SK-N-SH treated with all-trans-retinoic acid at 6 μM for 48 hours (cell line): ENCODE measurements around the gene CCSER1.

Experiments used
- ATAC-seq: fragments of 200-7000 bp; cut with Tn5 transposase; 3 replicates; pipeline ENCODE4 v1.9.1; 2020; ENCODE audit warnings: mild to moderate bottlenecking, moderate library complexity
- ARNTL ChIP-seq: fragments of 450-650 bp; formaldehyde crosslinking; IDR thresholded peaks from 2 replicates; pipeline ENCODE4 v1.5.0; 2020; ENCODE audit warnings: low read depth, mild to moderate bottlenecking, moderate library complexity, borderline replicate concordance
- CREB5 ChIP-seq: fragments of 250-450 bp; sonication (Bioruptor Pico); IDR thresholded peaks from 2 replicates; pipeline ENCODE4 v1.5.1; 2020; ENCODE audit warnings: low read depth, mild to moderate bottlenecking, moderate library complexity
- CSDC2 ChIP-seq: fragments of 250-450 bp; sonication (Bioruptor Pico); IDR thresholded peaks from 2 replicates; pipeline ENCODE4 v1.5.0; 2020; ENCODE audit warnings: mild to moderate bottlenecking, moderate library complexity
- CSRNP3 ChIP-seq: fragments of 250-450 bp; sonication (Bioruptor Pico); IDR thresholded peaks from 2 replicates; pipeline ENCODE4 v1.5.1; 2021; ENCODE audit warnings: mild to moderate bottlenecking, moderate library complexity
- ESRRG ChIP-seq: fragments of 250-450 bp; sonication (Bioruptor Pico); IDR thresholded peaks from 2 replicates; pipeline ENCODE4 v1.6.1; 2021; ENCODE audit warnings: mild to moderate bottlenecking
- GLIS3 ChIP-seq: fragments of 250-450 bp; sonication (Bioruptor Pico); IDR thresholded peaks from 2 replicates; pipeline ENCODE4 v1.5.0; 2020; ENCODE audit warnings: mild to moderate bottlenecking, moderate library complexity
- ISL1 ChIP-seq: fragments of 250-450 bp; sonication (Bioruptor Pico); IDR thresholded peaks from 2 replicates; pipeline ENCODE4 v2.1.2; 2022; ENCODE audit warnings: mild to moderate bottlenecking, moderate library complexity
- PATZ1 ChIP-seq: fragments of 250-450 bp; sonication (Bioruptor Pico); IDR thresholded peaks from 2 replicates; pipeline ENCODE4 v1.8.0; 2020; ENCODE audit warnings: mild to moderate bottlenecking, moderate library complexity, borderline replicate concordance
- POU6F1 ChIP-seq: fragments of 250-450 bp; sonication (Bioruptor Pico); IDR thresholded peaks from 2 replicates; pipeline ENCODE4 v1.8.0; 2021; ENCODE audit warnings: low read depth, mild to moderate bottlenecking, moderate library complexity, borderline replicate concordance
- PPARA ChIP-seq: fragments of 250-450 bp; sonication (Bioruptor Pico); IDR thresholded peaks from 2 replicates; pipeline ENCODE4 v1.5.0; 2020; ENCODE audit warnings: mild to moderate bottlenecking, borderline replicate concordance
- RARB ChIP-seq: fragments of 250-450 bp; sonication (Bioruptor Pico); IDR thresholded peaks from 2 replicates; pipeline ENCODE4 v1.8.0; 2021; ENCODE audit warnings: mild to moderate bottlenecking, moderate library complexity
- SNAI2 ChIP-seq: fragments of 250-450 bp; sonication (Bioruptor Pico); IDR thresholded peaks from 2 replicates; pipeline ENCODE4 v1.5.0; 2020; ENCODE audit warnings: mild to moderate bottlenecking, moderate library complexity
- TCF4 ChIP-seq: fragments of 250-450 bp; sonication (Bioruptor Pico); IDR thresholded peaks from 2 replicates; pipeline ENCODE4 v1.8.0; 2021; ENCODE audit warnings: mild to moderate bottlenecking, moderate library complexity, borderline replicate concordance
- TOX ChIP-seq: fragments of 250-450 bp; sonication (Bioruptor Pico); IDR thresholded peaks from 2 replicates; pipeline ENCODE4 v1.8.0; 2021; ENCODE audit warnings: mild to moderate bottlenecking, moderate library complexity, borderline replicate concordance
- TSHZ2 ChIP-seq: fragments of 250-450 bp; sonication (Bioruptor Pico); IDR thresholded peaks from 2 replicates; pipeline ENCODE4 v1.5.0; 2020; ENCODE audit warnings: mild to moderate bottlenecking, moderate library complexity
- ZC3H10 ChIP-seq: fragments of 250-450 bp; sonication (Bioruptor Pico); IDR thresholded peaks from 2 replicates; pipeline ENCODE4 v1.5.1; 2021; ENCODE audit warnings: mild to moderate bottlenecking, moderate library complexity
- ZFP3 ChIP-seq: fragments of 250-450 bp; sonication (Bioruptor Pico); IDR thresholded peaks from 2 replicates; pipeline ENCODE4 v1.5.0; 2020; ENCODE audit warnings: mild to moderate bottlenecking, moderate library complexity
- ZFP30 ChIP-seq: fragments of 450-650 bp; formaldehyde crosslinking; IDR thresholded peaks from 2 replicates; pipeline ENCODE4 v1.5.0; 2022; ENCODE audit warnings: mild to moderate bottlenecking, moderate library complexity
- ZNF565 ChIP-seq: fragments of 450-650 bp; formaldehyde crosslinking; conservative IDR thresholded peaks from 2 replicates; pipeline ENCODE4 v1.5.0; 2020; ENCODE audit warnings: low read depth, mild to moderate bottlenecking, moderate library complexity

Gene CCSER1

GRCh38 chr4:91268913-91269312, 1141.7 kb downstream of the CCSER1 start:
- no peak for ATAC-seq
- TF ChIP-seq TSHZ2 (CRISPR knock-in tag) (no peak), TOX (CRISPR knock-in tag) (no peak), ZNF565 (CRISPR knock-in tag) (no peak), ARNTL (CRISPR knock-in tag) (no peak), ZFP3 (CRISPR knock-in tag) (no peak), SNAI2 (CRISPR knock-in tag) (no peak), POU6F1 (no peak), GLIS3 (CRISPR knock-in tag) (no peak), ESRRG (no peak), PATZ1 (CRISPR knock-in tag) (no peak)
- TF ChIP-seq, all 23 proteins: peak for 0

- no peak for ATAC-seq
- no peak for TF ChIP-seq ZFP30 (CRISPR knock-in tag)
- no peak for TF ChIP-seq ZFP3 (CRISPR knock-in tag)
- no peak for TF ChIP-seq CSDC2
- no peak for TF ChIP-seq ARNTL (CRISPR knock-in tag)
- no peak for TF ChIP-seq RARB (CRISPR knock-in tag)
- TF ChIP-seq ZNF565 (CRISPR knock-in tag): no peak
- no peak for TF ChIP-seq ZC3H10 (CRISPR knock-in tag)
- no peak for TF ChIP-seq PATZ1 (CRISPR knock-in tag)
- TF ChIP-seq, all 23 proteins: peak for 0
Measured at GRCh38 chr4:91279899-91280298, 1152.7 kb downstream of the CCSER1 start.

GRCh38 chr4:91280551-91281290, 1153.5 kb downstream of the CCSER1 start:
- ATAC-seq: no peak
- TF ChIP-seq PATZ1 (CRISPR knock-in tag) (no peak), CREB5 (no peak), CSRNP3 (CRISPR knock-in tag) (no peak), ESRRG (no peak), ZFP30 (CRISPR knock-in tag) (no peak), ISL1 (CRISPR knock-in tag) (no peak), POU6F1 (no peak), PPARA (CRISPR knock-in tag) (no peak), ZNF565 (CRISPR knock-in tag) (no peak), TCF4 (CRISPR knock-in tag) (no peak), TOX (CRISPR knock-in tag) (no peak), ZFP3 (CRISPR knock-in tag) (no peak), RARB (CRISPR knock-in tag) (no peak)
